Loucy (cell line): ENCODE results near the gene TMEM233.

Source experiments
- EZH2phosphoT487 ChIP-seq: fragments of 200-600 bp; IDR thresholded peaks from 2 replicates; pipeline ENCODE4 v1.6.1; 2018; ENCODE audit warnings: antibody characterized with exemption, mild to moderate bottlenecking, moderate library complexity, borderline replicate concordance
- TF ChIP-seq, protein P1 (sequence below): fragments of 200-600 bp; sonication (generic); conservative IDR thresholded peaks from 2 replicates; pipeline ENCODE4 v1.5.1; 2014; ENCODE audit warnings: mild to moderate bottlenecking, antibody characterized with exemption, low read length

DNA sequence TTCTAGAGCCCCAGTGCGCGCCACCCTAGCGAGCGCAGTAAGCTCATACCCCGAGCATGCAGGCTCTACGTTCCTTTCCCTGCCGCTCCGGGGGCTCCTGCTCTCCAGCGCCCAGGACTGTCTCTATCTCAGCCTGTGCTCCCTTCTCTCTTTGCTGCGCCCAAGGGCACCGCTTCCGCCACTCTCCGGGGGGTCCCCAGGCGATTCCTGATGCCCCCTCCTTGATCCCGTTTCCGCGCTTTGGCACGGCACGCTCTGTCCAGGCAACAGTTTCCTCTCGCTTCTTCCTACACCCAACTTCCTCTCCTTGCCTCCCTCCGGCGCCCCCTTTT lies 791 bp downstream of the TMEM233 start:
- TF ChIP-seq, protein P1, sequence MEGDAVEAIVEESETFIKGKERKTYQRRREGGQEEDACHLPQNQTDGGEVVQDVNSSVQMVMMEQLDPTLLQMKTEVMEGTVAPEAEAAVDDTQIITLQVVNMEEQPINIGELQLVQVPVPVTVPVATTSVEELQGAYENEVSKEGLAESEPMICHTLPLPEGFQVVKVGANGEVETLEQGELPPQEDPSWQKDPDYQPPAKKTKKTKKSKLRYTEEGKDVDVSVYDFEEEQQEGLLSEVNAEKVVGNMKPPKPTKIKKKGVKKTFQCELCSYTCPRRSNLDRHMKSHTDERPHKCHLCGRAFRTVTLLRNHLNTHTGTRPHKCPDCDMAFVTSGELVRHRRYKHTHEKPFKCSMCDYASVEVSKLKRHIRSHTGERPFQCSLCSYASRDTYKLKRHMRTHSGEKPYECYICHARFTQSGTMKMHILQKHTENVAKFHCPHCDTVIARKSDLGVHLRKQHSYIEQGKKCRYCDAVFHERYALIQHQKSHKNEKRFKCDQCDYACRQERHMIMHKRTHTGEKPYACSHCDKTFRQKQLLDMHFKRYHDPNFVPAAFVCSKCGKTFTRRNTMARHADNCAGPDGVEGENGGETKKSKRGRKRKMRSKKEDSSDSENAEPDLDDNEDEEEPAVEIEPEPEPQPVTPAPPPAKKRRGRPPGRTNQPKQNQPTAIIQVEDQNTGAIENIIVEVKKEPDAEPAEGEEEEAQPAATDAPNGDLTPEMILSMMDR = no peak
- no peak for TF ChIP-seq EZH2phosphoT487
